ENCODE data around the gene KRT82. TPM values are rescaled to one million over a fixed set of nuclear protein-coding genes. Genes with fewer than 3 reads are reported as not detected.

Gene KRT82
- total and polyA plus RNA-seq, 8 donors = not detected

DNA sequence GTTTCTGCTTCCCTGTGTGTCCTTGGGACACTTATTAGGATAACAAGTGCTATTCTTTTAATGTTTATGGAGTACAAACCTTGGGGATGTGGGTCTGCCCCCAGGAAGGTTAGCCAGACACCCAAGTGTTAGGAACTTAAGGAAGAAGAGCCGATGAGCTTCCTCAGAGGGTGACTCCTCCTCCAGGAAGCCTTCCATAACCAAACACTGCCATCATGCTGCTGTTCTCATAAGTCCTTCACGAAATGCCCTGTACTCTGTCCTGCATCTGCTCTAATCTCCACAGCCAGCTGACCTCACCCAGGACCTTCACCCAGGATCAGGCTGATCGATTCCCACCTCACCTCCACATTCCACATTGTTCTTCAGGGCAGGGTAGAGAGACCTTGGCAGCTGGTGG is 37.6 kb downstream of the KRT82 start:
- Histone ChIP-seq H3K9me3 (no peaks in the 10 kb centered on the region), H3K27me3 (peaks cover 0 to 23% of the 10 kb centered on the region in 2 donors), H3K4me3 (no peak overlapping the region), H3K4me1 (no peaks in the 10 kb centered on the region), H3K27ac (no peak overlapping the region), H3K36me3 (no peaks in the 10 kb centered on the region)
- DNase-seq (no peak), ATAC-seq (no peak)
- no peak for TF ChIP-seq CTCF (IDR thresholded peaks at IDR 0.05)
- intact Hi-C loops (cut with DNase I) = no loop called here

- Histone ChIP-seq H3K9me3 (no peaks in the 10 kb centered on the region), H3K4me3 (no peak overlapping the region), H3K4me1 (no peaks in the 10 kb centered on the region), H3K27ac (no peak overlapping the region), H3K27me3 (peaks cover 0 to 23% of the 10 kb centered on the region in 2 donors), H3K36me3 (no peaks in the 10 kb centered on the region)
- intact Hi-C loops (cut with DNase I) = no loop called here
- TF ChIP-seq CTCF (IDR thresholded peaks at IDR 0.05) = no peak
- DNase-seq (no peak), ATAC-seq (no peak)
Measured at GRCh38 chr12:52367876-52368275, 38.3 kb downstream of the KRT82 start.

DNA sequence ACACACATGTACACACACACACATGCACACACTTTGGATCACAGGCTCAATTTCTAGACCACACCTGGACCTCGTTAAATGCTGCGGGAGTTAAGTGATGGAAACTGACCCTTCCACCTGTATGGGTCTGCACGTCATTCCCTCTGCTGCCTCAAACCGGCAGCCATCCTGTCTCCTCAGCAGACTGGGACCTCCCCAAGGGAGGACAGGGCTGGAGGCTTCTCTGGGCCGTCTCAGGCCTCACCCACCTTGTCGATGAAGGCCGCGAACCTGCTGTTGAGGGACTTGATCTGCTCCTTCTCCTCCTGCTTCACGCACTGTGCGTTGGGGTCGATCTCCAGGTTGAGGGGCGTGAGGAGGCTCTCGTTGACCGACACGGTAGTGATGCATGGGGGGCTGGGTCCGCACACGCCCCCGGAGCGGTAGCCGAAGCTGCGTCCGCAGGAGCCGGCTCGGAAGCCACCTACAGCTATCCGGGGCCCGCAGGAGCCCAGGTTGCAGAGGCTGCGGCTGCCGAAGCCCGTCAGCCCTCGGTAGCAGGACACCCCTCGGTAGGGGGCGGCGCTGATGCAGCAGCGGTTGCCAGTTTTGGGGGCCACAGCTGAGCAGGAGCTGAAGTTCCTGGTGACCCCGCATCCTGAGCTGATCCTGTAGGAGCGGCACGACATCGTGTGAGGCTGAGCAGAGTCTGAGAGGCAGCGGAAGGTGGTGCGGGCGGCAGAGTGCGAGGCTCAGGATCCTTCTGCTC is 39.2 kb downstream of the KRT82 start, which contains the start of gene KRT85:
Gene KRT85 (minus strand): TSS at position 744 of the 748 bp plus-strand sequence. CDS start 76 bp downstream, at position 668.
- no peak for TF ChIP-seq CTCF (IDR thresholded peaks at IDR 0.05)
- Histone ChIP-seq H3K27me3 (peaks cover 0 to 23% of the 10 kb centered on the region in 2 donors), H3K4me1 (no peaks in the 10 kb centered on the region), H3K4me3 (no peak within 1 kb of the TSS), H3K9me3 (no peaks in the 10 kb centered on the region), H3K36me3 (no peaks in the 10 kb centered on the region), H3K27ac (no peak within 1 kb of the TSS)
- DNase-seq (no peak), ATAC-seq (no peak)
- intact Hi-C loops (cut with DNase I) = no loop called here

DNA sequence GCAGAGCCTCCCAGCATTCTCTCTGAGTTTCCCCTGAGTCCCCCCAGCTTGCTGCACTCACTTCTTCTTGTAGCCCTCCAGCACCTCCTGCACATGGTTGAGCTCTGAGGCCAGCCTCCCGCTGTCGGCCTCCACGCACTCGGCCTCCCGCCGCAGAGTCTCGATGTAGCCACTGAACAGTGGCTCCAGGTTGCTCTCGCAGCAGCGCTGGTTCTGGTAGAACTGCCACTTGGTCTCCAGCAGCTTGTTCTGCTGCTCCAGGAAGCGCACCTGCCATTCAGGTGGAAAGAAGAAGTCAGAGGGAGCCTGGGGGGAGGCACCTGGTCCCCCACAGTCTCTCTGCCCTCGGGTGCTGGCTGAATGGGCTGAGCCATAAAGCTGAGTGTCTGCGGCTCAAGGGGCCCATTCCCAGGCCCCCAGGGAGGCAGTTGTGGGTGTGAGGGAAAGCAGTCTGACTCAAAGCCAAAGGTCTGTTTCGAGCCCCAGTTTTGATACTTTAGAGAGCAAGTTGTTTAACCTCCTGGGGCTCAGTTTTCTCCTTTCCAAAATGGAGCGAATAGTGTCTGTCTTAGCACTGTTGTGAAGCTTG is 41.1 kb downstream of the KRT82 start:
- Histone ChIP-seq H3K27me3 (peaks cover 0 to 22% of the 10 kb centered on the region in 2 donors), H3K9me3 (no peaks in the 10 kb centered on the region), H3K36me3 (no peaks in the 10 kb centered on the region), H3K4me1 (no peaks in the 10 kb centered on the region), H3K27ac (no peak overlapping the region), H3K4me3 (no peak overlapping the region)
- ATAC-seq = no peak
- intact Hi-C loops (cut with DNase I) = no loop called here
- no peak for DNase-seq
- no peak for TF ChIP-seq CTCF (IDR thresholded peaks at IDR 0.05)

DNA sequence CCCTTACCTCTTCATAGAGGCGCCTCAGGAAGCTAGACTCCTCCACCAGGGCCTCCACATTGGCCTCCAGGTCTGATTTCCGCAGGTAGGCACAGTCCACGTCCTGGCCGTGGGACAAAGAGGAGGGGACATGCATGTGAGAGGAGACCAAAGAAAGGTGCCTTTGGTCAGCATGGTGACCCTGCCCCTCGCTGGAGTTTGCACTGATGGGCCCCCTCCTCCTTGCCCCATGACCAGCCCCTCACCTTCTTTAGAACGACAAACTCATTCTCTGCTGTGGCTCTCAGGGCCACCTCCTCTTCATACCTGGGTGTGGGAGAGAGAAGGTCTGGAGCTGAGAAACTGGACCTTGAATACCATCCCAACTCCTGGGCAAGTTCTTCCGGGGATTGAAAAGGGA is 42.1 kb downstream of the KRT82 start:
- no peak for ATAC-seq
- no peak overlapping the region for H3K27ac ChIP-seq
- H3K27me3 ChIP-seq = peaks cover 0 to 18% of the 10 kb centered on the region in 2 donors
- intact Hi-C loops (cut with DNase I) = no loop called here
- H3K36me3 ChIP-seq = no peaks in the 10 kb centered on the region
- no peaks in the 10 kb centered on the region for H3K4me1 ChIP-seq
- H3K9me3 ChIP-seq = no peaks in the 10 kb centered on the region
- DNase-seq = no peak
- TF ChIP-seq CTCF (IDR thresholded peaks at IDR 0.05) = no peak
- H3K4me3 ChIP-seq = no peak overlapping the region

Measured in left lung (tissue), 10 donors.